ENCODE data around the gene SSNA1.

DNA sequence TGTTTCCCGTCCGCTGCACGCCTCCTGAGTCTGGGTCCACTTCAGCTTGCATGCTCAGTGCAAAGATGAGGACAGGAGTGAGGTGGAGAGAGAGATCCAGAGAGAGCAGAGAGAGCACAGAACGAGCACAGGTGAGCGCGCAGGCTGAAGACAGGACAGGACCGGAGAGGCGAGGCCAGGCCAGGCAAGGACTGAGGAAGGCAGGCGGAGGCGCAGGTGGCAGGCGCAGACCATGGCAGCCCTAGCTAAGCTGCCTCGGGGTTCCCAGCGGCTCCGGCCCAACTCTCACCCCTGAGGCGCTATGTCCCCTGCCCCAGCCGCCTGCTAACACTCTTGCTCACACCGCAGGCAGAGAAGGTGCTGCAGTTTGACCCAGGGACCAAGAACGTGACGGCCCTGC, 39.8 kb upstream of the SSNA1 start:
- TF ChIP-seq CTCF (IDR thresholded peaks at IDR 0.05; ENCODE audit: low read depth, low read length) (no peak), EZH2phosphoT487 (IDR thresholded peaks at IDR 0.05; ENCODE audit: low read depth) (no peak)
